ENCODE measurements around the gene CYB5R2.

CYB5R2 gene

DNA sequence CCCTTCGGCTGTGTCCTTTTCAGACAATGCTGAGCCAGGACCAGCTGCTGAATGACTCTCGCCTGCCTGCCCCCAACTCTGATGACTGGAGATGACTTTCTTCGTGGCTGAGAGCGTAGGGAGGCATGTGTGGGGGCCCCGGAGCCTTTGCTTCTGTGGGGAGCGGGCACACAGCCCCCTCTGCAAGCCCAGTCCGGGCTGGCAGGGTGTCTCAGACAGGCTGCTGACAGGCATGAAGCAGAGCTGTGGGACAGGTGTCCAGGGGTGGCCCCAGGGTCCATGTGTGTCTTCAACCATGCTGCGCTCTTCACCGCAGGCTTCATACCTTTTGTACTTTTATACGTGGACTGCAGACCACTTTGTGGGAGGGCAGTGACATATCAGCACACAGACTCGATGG, 16.6 kb downstream of the CYB5R2 start:
- H3K36me3 Mint-ChIP-seq (ENCODE audit: low read depth): peaks cover 51% of the 10 kb centered on the region
- H3K27ac Mint-ChIP-seq: no peak overlapping the region
- H3K4me1 Mint-ChIP-seq: no peaks in the 10 kb centered on the region
- H3K4me3 Mint-ChIP-seq: no peak overlapping the region
- H3K9me3 Mint-ChIP-seq: no peaks in the 10 kb centered on the region
- TF ChIP-seq, protein P1, sequence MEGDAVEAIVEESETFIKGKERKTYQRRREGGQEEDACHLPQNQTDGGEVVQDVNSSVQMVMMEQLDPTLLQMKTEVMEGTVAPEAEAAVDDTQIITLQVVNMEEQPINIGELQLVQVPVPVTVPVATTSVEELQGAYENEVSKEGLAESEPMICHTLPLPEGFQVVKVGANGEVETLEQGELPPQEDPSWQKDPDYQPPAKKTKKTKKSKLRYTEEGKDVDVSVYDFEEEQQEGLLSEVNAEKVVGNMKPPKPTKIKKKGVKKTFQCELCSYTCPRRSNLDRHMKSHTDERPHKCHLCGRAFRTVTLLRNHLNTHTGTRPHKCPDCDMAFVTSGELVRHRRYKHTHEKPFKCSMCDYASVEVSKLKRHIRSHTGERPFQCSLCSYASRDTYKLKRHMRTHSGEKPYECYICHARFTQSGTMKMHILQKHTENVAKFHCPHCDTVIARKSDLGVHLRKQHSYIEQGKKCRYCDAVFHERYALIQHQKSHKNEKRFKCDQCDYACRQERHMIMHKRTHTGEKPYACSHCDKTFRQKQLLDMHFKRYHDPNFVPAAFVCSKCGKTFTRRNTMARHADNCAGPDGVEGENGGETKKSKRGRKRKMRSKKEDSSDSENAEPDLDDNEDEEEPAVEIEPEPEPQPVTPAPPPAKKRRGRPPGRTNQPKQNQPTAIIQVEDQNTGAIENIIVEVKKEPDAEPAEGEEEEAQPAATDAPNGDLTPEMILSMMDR (IDR thresholded peaks at IDR 0.05; ENCODE audit: unreplicated experiment in 3 of 3): no peak
- H3K27me3 Mint-ChIP-seq (ENCODE audit: low read depth): no peaks in the 10 kb centered on the region

DNA sequence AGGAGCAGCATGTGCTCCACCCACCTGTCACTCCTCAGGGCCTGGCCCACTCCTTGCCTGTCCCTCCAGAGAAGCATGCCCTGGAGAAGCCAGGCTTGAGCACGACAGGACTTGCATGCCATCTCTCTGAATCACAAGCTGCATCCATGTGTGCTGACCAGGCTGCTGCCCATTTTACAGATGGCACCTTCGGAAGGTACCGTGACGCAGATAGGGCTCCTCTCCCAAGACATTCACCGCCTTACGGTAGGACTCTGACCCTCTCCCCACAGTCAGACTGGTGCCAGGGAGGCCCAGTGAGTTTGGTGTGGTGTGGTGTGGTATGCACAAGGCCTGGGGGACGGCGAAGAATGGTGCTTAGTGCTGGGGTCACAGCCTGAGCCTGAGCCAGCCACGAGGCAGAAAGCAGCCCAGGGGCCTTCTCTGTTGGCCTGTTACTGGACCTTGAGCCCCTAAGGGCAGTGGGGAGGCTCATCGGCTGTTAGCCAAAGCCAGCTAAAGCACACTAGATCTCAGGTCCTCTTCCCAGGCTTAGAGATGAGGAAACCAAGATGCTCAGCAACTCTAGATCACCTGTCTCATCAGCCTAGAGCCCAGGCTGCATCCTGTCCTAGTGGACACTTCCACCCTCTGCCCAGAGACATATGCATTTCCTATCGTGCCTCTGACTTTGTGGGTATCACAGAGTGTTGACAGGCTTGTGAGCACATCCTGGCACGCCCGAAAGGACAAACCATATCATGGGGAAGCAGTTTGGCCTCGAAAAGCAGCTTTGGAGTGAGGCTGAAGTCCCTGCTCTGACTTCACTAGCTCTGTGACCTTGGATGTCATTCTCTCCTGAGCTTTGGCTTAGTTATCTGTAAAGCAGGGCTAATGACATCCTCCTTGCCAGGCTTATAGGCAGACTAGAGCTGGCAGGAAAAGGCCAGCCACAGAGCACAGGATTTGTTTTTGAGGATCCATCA, 17.8 kb downstream of the CYB5R2 start:
- TF ChIP-seq, protein P1 (IDR thresholded peaks at IDR 0.05; ENCODE audit: unreplicated experiment in 3 of 3): no peak
- Mint-ChIP-seq H3K27ac (no peak overlapping the region), H3K36me3 (ENCODE audit: low read depth) (peaks cover 54% of the 10 kb centered on the region), H3K4me1 (no peaks in the 10 kb centered on the region), H3K9me3 (no peaks in the 10 kb centered on the region), H3K27me3 (ENCODE audit: low read depth) (no peaks in the 10 kb centered on the region), H3K4me3 (no peak overlapping the region)

DNA sequence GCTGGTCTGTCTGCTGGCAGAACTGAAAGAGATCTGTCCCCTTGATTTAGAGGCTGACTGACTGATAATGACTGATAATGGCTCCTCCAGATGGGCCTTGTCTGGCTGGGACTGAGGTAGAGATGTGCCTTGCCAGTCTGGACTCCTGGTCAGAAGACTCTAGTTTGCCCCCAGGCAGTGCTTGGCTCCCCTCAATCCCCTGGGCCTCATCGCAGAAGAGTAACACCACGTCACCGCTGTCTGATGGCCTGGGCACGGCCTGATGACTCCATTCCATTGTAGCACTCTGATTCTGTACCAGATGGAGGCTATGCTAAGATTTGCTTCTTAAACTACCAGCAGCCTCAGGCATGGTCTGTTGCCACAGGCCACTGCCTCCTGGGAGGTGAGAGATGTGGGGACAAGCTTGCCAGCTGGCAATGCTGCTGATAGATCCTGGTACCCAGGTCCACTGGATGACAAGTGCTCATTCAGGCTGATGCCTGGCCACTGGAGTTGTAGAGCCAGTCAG, 19.1 kb downstream of the CYB5R2 start:
- Mint-ChIP-seq H3K4me3 (no peak overlapping the region), H3K9me3 (no peaks in the 10 kb centered on the region), H3K36me3 (ENCODE audit: low read depth) (peaks cover 67% of the 10 kb centered on the region), H3K27me3 (ENCODE audit: low read depth) (no peaks in the 10 kb centered on the region), H3K27ac (no peak overlapping the region), H3K4me1 (no peaks in the 10 kb centered on the region)
- TF ChIP-seq, protein P1 (IDR thresholded peaks at IDR 0.05; ENCODE audit: unreplicated experiment in 3 of 3): no peak

DNA sequence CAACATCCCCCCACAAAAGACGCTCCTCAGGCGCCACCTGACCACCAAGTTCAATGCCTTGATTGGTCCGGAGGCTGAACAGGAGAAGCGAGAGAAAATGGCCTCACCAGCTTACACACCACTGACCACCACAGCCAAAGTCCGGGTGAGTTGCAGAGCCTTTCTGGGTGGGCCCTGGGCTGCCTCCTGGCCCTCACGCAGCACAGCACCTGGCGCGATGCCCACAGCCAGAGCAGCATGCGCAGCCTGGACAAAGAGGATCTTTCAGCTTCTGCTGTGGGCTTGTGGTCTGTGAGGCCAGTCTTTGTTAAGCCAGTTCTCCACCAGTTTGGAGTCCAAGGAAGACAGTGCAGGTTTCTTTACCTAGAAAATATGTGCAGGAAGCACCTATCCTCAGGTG, 21.6 kb downstream of the CYB5R2 start:
- Mint-ChIP-seq H3K36me3 (ENCODE audit: low read depth) (peaks cover 66% of the 10 kb centered on the region), H3K9me3 (no peaks in the 10 kb centered on the region), H3K4me1 (no peaks in the 10 kb centered on the region), H3K4me3 (no peak overlapping the region), H3K27ac (no peak overlapping the region), H3K27me3 (ENCODE audit: low read depth) (no peaks in the 10 kb centered on the region)
- TF ChIP-seq, protein P1 (IDR thresholded peaks at IDR 0.05; ENCODE audit: unreplicated experiment in 3 of 3): no peak

DNA sequence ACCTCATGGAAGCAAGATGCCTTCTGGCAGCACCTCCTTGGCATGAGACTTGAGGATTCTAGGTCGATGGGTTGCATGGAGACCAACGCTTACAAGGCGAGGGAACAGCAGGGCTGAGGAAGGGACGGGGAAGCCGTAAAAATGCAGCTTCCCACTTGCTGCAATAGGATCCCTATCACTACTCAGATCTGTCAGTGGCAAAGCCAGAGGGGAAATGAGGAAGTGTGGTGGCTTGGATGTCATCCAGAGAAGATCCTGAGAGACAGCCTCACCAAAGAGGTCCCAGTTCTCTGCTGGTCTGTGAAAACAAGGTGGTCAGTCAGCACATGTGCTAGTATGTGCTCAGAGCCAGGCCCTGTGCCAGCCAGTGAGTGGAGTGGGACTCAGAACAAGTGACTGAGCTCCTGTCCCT, 22.2 kb downstream of the CYB5R2 start:
- no peak overlapping the region for H3K27ac Mint-ChIP-seq
- no peak overlapping the region for H3K4me3 Mint-ChIP-seq
- H3K9me3 Mint-ChIP-seq: no peaks in the 10 kb centered on the region
- TF ChIP-seq, protein P1 (IDR thresholded peaks at IDR 0.05; ENCODE audit: unreplicated experiment in 3 of 3): no peak
- H3K4me1 Mint-ChIP-seq: no peaks in the 10 kb centered on the region
- peaks cover 66% of the 10 kb centered on the region for H3K36me3 Mint-ChIP-seq (ENCODE audit: low read depth)
- no peaks in the 10 kb centered on the region for H3K27me3 Mint-ChIP-seq (ENCODE audit: low read depth)

All from nephron (organoid).